ENCODE measurements around the gene FAM162A. TPM values are rescaled to one million over a fixed set of nuclear protein-coding genes. Genes with fewer than 3 reads are reported as not detected.
A peak's percentile ranks its signal among the peaks of the same experiment; 100 is the strongest.

FAM162A gene
- total RNA-seq, 2 experiments from 2014 or later = 111 to 112 TPM

- H3K27me3 Mint-ChIP-seq (ENCODE audit: low read depth) = no peaks in the 10 kb centered on the region
- intact Hi-C loops (cut with micrococcal nuclease) = no loop called here
- DNase-seq = no peak
- no peak overlapping the region for H3K4me3 Mint-ChIP-seq
- CTCF ChIA-PET = interaction anchor here (1.3 to 2.4 kb wide), 2 partner anchors 18 to 284 kb away, joined by 3 to 8 read pairs; no protein-coding TSS in a partner anchor
- H3K9me3 Mint-ChIP-seq = no peaks in the 10 kb centered on the region
- peaks cover 12% of the 10 kb centered on the region for H3K36me3 Mint-ChIP-seq (ENCODE audit: low read depth)
- no peak overlapping the region for H3K27ac Mint-ChIP-seq
- peaks cover 42% of the 10 kb centered on the region for H3K4me1 Mint-ChIP-seq (ENCODE audit: low read depth)
Measured at GRCh38 chr3:122390665-122391064, 6.7 kb downstream of the FAM162A start.

GRCh38 chr3:122391681-122392446 lies 7.9 kb downstream of the FAM162A start:
- Mint-ChIP-seq H3K27me3 (ENCODE audit: low read depth) (no peaks in the 10 kb centered on the region), H3K4me1 (ENCODE audit: low read depth) (peaks cover 45% of the 10 kb centered on the region), H3K9me3 (no peaks in the 10 kb centered on the region), H3K4me3 (no peak overlapping the region), H3K27ac (no peak overlapping the region), H3K36me3 (ENCODE audit: low read depth) (peaks cover 5% of the 10 kb centered on the region)
- CTCF ChIA-PET = interaction anchor here (0.6 to 2.4 kb wide), 5 partner anchors 9 to 282 kb away, joined by 3 to 8 read pairs (median 3); partner anchors contain the start of gene MIX23
- no peak for DNase-seq
- intact Hi-C loops (cut with micrococcal nuclease) = no loop called here

- H3K4me3 Mint-ChIP-seq = no peak overlapping the region
- H3K27ac Mint-ChIP-seq = no peak overlapping the region
- H3K9me3 Mint-ChIP-seq = no peaks in the 10 kb centered on the region
- CTCF ChIA-PET = interaction anchor here (0.5 to 2.4 kb wide), 31 partner anchors 9 to 627 kb away, joined by 3 to 8 read pairs (median 4); partner anchors contain the start of genes FAM162A, MIX23 and WDR5B
- intact Hi-C loops (cut with micrococcal nuclease) = loop anchor here (1.0 kb wide), 4 partner anchors 23 to 635 kb away; partner anchors contain the start of gene WDR5B
- H3K4me1 Mint-ChIP-seq (ENCODE audit: low read depth) = peaks cover 41% of the 10 kb centered on the region
- H3K36me3 Mint-ChIP-seq (ENCODE audit: low read depth) = peaks cover 4% of the 10 kb centered on the region
- H3K27me3 Mint-ChIP-seq (ENCODE audit: low read depth) = no peaks in the 10 kb centered on the region
- DNase-seq = peak; percentile 34
Measured at GRCh38 chr3:122392868-122393844, 9.2 kb downstream of the FAM162A start.

- Mint-ChIP-seq H3K9me3 (no peaks in the 10 kb centered on the region), H3K4me1 (ENCODE audit: low read depth) (peaks cover 37% of the 10 kb centered on the region), H3K4me3 (no peak overlapping the region), H3K27ac (no peak overlapping the region), H3K27me3 (ENCODE audit: low read depth) (no peaks in the 10 kb centered on the region), H3K36me3 (ENCODE audit: low read depth) (peaks cover 4% of the 10 kb centered on the region)
- intact Hi-C loops (cut with micrococcal nuclease) = no loop called here
- no peak for DNase-seq
- CTCF ChIA-PET = interaction anchor here (0.5 to 1.7 kb wide), 8 partner anchors 10 to 330 kb away, joined by 3 to 7 read pairs (median 5); partner anchors contain the start of gene FAM162A
Measured at GRCh38 chr3:122394173-122394572, 10.2 kb downstream of the FAM162A start.

GRCh38 chr3:122395582-122395981 lies 11.6 kb downstream of the FAM162A start:
- H3K4me1 Mint-ChIP-seq (ENCODE audit: low read depth) = peaks cover 37% of the 10 kb centered on the region
- DNase-seq = no peak
- no peak overlapping the region for H3K4me3 Mint-ChIP-seq
- intact Hi-C loops (cut with micrococcal nuclease) = no loop called here
- H3K27ac Mint-ChIP-seq = no peak overlapping the region
- H3K27me3 Mint-ChIP-seq (ENCODE audit: low read depth) = no peaks in the 10 kb centered on the region
- H3K9me3 Mint-ChIP-seq = no peaks in the 10 kb centered on the region
- CTCF ChIA-PET = interaction anchor here (0.7 to 0.9 kb wide), 2 partner anchors 132 to 284 kb away, joined by 3 read pairs; no protein-coding TSS in a partner anchor
- peaks cover 4% of the 10 kb centered on the region for H3K36me3 Mint-ChIP-seq (ENCODE audit: low read depth)

- peaks cover 37% of the 10 kb centered on the region for H3K4me1 Mint-ChIP-seq (ENCODE audit: low read depth)
- CTCF ChIA-PET = no interaction called here
- H3K36me3 Mint-ChIP-seq (ENCODE audit: low read depth) = peaks cover 4% of the 10 kb centered on the region
- no peak overlapping the region for H3K4me3 Mint-ChIP-seq
- intact Hi-C loops (cut with micrococcal nuclease) = no loop called here
- no peak overlapping the region for H3K27ac Mint-ChIP-seq
- H3K9me3 Mint-ChIP-seq = no peaks in the 10 kb centered on the region
- H3K27me3 Mint-ChIP-seq (ENCODE audit: low read depth) = no peaks in the 10 kb centered on the region
- DNase-seq = no peak
Measured at GRCh38 chr3:122396511-122396910, 12.5 kb downstream of the FAM162A start.

GRCh38 chr3:122397201-122397600 lies 13.2 kb downstream of the FAM162A start:
- H3K4me1 Mint-ChIP-seq (ENCODE audit: low read depth) = peaks cover 37% of the 10 kb centered on the region
- CTCF ChIA-PET = no interaction called here
- DNase-seq = no peak
- H3K27me3 Mint-ChIP-seq (ENCODE audit: low read depth) = no peaks in the 10 kb centered on the region
- no peaks in the 10 kb centered on the region for H3K9me3 Mint-ChIP-seq
- intact Hi-C loops (cut with micrococcal nuclease) = no loop called here
- H3K4me3 Mint-ChIP-seq = no peak overlapping the region
- H3K27ac Mint-ChIP-seq = no peak overlapping the region
- H3K36me3 Mint-ChIP-seq (ENCODE audit: low read depth) = peaks cover 4% of the 10 kb centered on the region

- intact Hi-C loops (cut with micrococcal nuclease) = no loop called here
- Mint-ChIP-seq H3K9me3 (no peaks in the 10 kb centered on the region), H3K4me1 (ENCODE audit: low read depth) (peaks cover 34% of the 10 kb centered on the region), H3K27me3 (ENCODE audit: low read depth) (no peaks in the 10 kb centered on the region), H3K36me3 (ENCODE audit: low read depth) (peaks cover 6% of the 10 kb centered on the region), H3K4me3 (no peak overlapping the region), H3K27ac (no peak overlapping the region)
- CTCF ChIA-PET = no interaction called here
- no peak for DNase-seq
Measured at GRCh38 chr3:122398920-122399319, 14.9 kb downstream of the FAM162A start.

- Mint-ChIP-seq H3K4me1 (ENCODE audit: low read depth) (peaks cover 12% of the 10 kb centered on the region), H3K9me3 (no peaks in the 10 kb centered on the region), H3K36me3 (ENCODE audit: low read depth) (peaks cover 14% of the 10 kb centered on the region), H3K4me3 (no peak overlapping the region), H3K27ac (no peak overlapping the region), H3K27me3 (ENCODE audit: low read depth) (no peaks in the 10 kb centered on the region)
- intact Hi-C loops (cut with micrococcal nuclease) = no loop called here
- CTCF ChIA-PET = interaction anchor here (1.0 kb wide), 1 partner anchor 262 kb away, joined by 3 read pairs; no protein-coding TSS in a partner anchor
- no peak for DNase-seq
Measured at GRCh38 chr3:122403489-122403888, 19.5 kb downstream of the FAM162A start.

- CTCF ChIA-PET = interaction anchor here (1.2 kb wide), 1 partner anchor 11 kb away, joined by 5 read pairs; no protein-coding TSS in a partner anchor
- Mint-ChIP-seq H3K36me3 (ENCODE audit: low read depth) (peaks cover 20% of the 10 kb centered on the region), H3K27me3 (ENCODE audit: low read depth) (no peaks in the 10 kb centered on the region), H3K9me3 (no peaks in the 10 kb centered on the region), H3K27ac (no peak overlapping the region), H3K4me3 (no peak overlapping the region), H3K4me1 (ENCODE audit: low read depth) (peaks cover 19% of the 10 kb centered on the region)
- DNase-seq = no peak
- intact Hi-C loops (cut with micrococcal nuclease) = no loop called here
Measured at GRCh38 chr3:122405015-122405414, 21.0 kb downstream of the FAM162A start.

- Mint-ChIP-seq H3K9me3 (no peaks in the 10 kb centered on the region), H3K27me3 (ENCODE audit: low read depth) (no peaks in the 10 kb centered on the region), H3K4me3 (no peak overlapping the region), H3K27ac (peak overlapping the region; percentile 15), H3K36me3 (ENCODE audit: low read depth) (peaks cover 21% of the 10 kb centered on the region), H3K4me1 (ENCODE audit: low read depth) (peaks cover 27% of the 10 kb centered on the region)
- DNase-seq = no peak
- intact Hi-C loops (cut with micrococcal nuclease) = no loop called here
- CTCF ChIA-PET = interaction anchor here (1.2 kb wide), 2 partner anchors 9 to 13 kb away, joined by 4 to 5 read pairs; partner anchors contain the start of gene WDR5B
Measured at GRCh38 chr3:122406198-122406597, 22.2 kb downstream of the FAM162A start.

- Mint-ChIP-seq H3K27ac (peak overlapping the region; percentile 4), H3K9me3 (no peaks in the 10 kb centered on the region), H3K27me3 (ENCODE audit: low read depth) (no peaks in the 10 kb centered on the region), H3K4me3 (no peak overlapping the region), H3K4me1 (ENCODE audit: low read depth) (peaks cover 39% of the 10 kb centered on the region), H3K36me3 (ENCODE audit: low read depth) (peaks cover 24% of the 10 kb centered on the region)
- intact Hi-C loops (cut with micrococcal nuclease) = no loop called here
- CTCF ChIA-PET = interaction anchor here (1.0 to 2.1 kb wide), 3 partner anchors 14 to 94 kb away, joined by 3 to 8 read pairs (median 7); no protein-coding TSS in a partner anchor
- no peak for DNase-seq
Measured at GRCh38 chr3:122407946-122408345, 24.0 kb downstream of the FAM162A start.

All from activated naive CD4-positive, alpha-beta T cell treated with anti-CD3 and anti-CD28 coated beads for 36 hours (primary cell).